C4-2B (cell line): ENCODE results near the gene LATS2.

Experiments
- CTCF ChIP-seq: fragments of 450-650 bp; conservative IDR thresholded peaks from 2 replicates; pipeline ENCODE4 v1.5.1; 2017; ENCODE audit warnings: mild to moderate bottlenecking
- ZFX ChIP-seq: fragments of 450-650 bp; IDR thresholded peaks from 2 replicates; pipeline ENCODE4 v1.6.1; 2017

GRCh38 chr13:21018220-21018619 lies 43.2 kb downstream of the LATS2 start:
- TF ChIP-seq CTCF (no peak), ZFX (no peak)
